Lower leg skin (tissue), 4 donors: ENCODE measurements around the gene ALDH1B1. TPM values are rescaled to one million over a fixed set of nuclear protein-coding genes. Genes with fewer than 3 reads are reported as not detected.

ENCODE experiments used
- DNase-seq, 2 donors: peaks; one replicate each; pipeline ENCODE4 v3.0.0-alpha.2; 2019; ENCODE audit warnings: low spot score in 2 of 2
- H3K4me3 ChIP-seq: fragments of 200-600 bp; sonication (generic); 2 replicates; pipeline ENCODE4 v1.5.1; 2017; ENCODE audit warnings: mild to moderate bottlenecking, low read depth; ENCODE audit not compliant: poor library complexity, severe bottlenecking
- CTCF ChIP-seq, 3 donors: fragments of 450-650 bp; IDR thresholded peaks; one replicate each; pipeline ENCODE4 v1.5.1; 2016; ENCODE audit warnings: antibody characterized with exemption in 3 of 3, mild to moderate bottlenecking in 3 of 3, moderate library complexity in 2 of 3
- POLR2A ChIP-seq, 2 donors: fragments of 450-650 bp; IDR thresholded peaks; one replicate each; pipeline ENCODE4 v1.6.1; 2016 to 2017; ENCODE audit warnings: antibody characterized with exemption in 2 of 2, mild to moderate bottlenecking in 1 of 2, moderate library complexity in 1 of 2
- WGBS, 2 donors: methylation state at CpG; one replicate each; pipeline ENCODE4 v1.1.5; 2018; 5-methylcytosine and 5-hydroxymethylcytosine counted together
- intact Hi-C: fragments of 100-400 bp; cut with DNase I; formaldehyde crosslinking; loops from one replicate; pipeline ENCODE4 v1.15.0; 2023; ENCODE audit warnings: low total_unique reads
- total RNA-seq, 4 donors: library from RNA; depleted of rRNA; stranded (reverse); fragments of >200 nt; gene quantifications; one replicate each; pipeline ENCODE4 v1.1.0, GENCODE V29; 2016

ALDH1B1 gene
- total RNA-seq, 4 donors from 2014 or later: 2.3 to 6.8 (median 3.6) TPM

GRCh38 chr9:38423273-38423972, 30.9 kb downstream of the ALDH1B1 start:
- WGBS, 2 donors: 37 to 45% methylated on average over 15 of the region's 15 CpGs
- TF ChIP-seq POLR2A (IDR thresholded peaks at IDR 0.05) (no peak), CTCF (IDR thresholded peaks at IDR 0.05) (no peak)
- intact Hi-C loops: no loop called here
- no peak overlapping the region for H3K4me3 ChIP-seq
- DNase-seq: peak in 1 of 2 donors; percentile 65

- no peak within 1 kb of the TSS for H3K4me3 ChIP-seq
These were observed 31.7 kb downstream of the ALDH1B1 start, which contains the start of gene IGFBPL1 for GRCh38 chr9:38423973-38424843. Gene IGFBPL1 (minus strand): TSS chr9:38424454. CDS start chr9:38424424, 30 bp downstream.

GRCh38 chr9:38424918-38425317, 32.4 kb downstream of the ALDH1B1 start:
- H3K4me3 ChIP-seq: no peak overlapping the region
- TF ChIP-seq CTCF (IDR thresholded peaks at IDR 0.05): no peak
- TF ChIP-seq POLR2A (IDR thresholded peaks at IDR 0.05): no peak
- intact Hi-C loops: no loop called here
- DNase-seq: no peak
- 78 to 79% methylated on average over 4 of the region's 4 CpGs for WGBS, 2 donors

More at GRCh38 chr9:38423973-38424843, 31.7 kb downstream of the ALDH1B1 start, which contains the start of gene IGFBPL1:
- intact Hi-C loops: no loop called here
- peak in 1 of 2 donors; percentile 40 for DNase-seq
- WGBS, 2 donors: 2% methylated on average over 88 to 90 of the region's 115 CpGs
- TF ChIP-seq POLR2A (IDR thresholded peaks at IDR 0.05) (no peak), CTCF (IDR thresholded peaks at IDR 0.05) (no peak)

- no peak for TF ChIP-seq POLR2A (IDR thresholded peaks at IDR 0.05)
- TF ChIP-seq CTCF (IDR thresholded peaks at IDR 0.05): no peak
- no peak for DNase-seq
- 83 to 94% methylated on average over 1 of the region's 1 CpG for WGBS, 2 donors
- intact Hi-C loops: no loop called here
- H3K4me3 ChIP-seq: no peak overlapping the region
These were observed 35.6 kb downstream of the ALDH1B1 start for GRCh38 chr9:38428062-38428461.

- TF ChIP-seq CTCF (IDR thresholded peaks at IDR 0.05) (no peak), POLR2A (IDR thresholded peaks at IDR 0.05) (no peak)
- 51 to 75% methylated on average over 4 of the region's 4 CpGs for WGBS, 2 donors
- no peak overlapping the region for H3K4me3 ChIP-seq
- DNase-seq: peak in 1 of 2 donors; percentile 49
- intact Hi-C loops: no loop called here
These were observed 38.6 kb downstream of the ALDH1B1 start for GRCh38 chr9:38431116-38431515.
